Cerebellar cortex (tissue), 1 donor: ENCODE measurements around the gene TAOK1.

Experiments
- DNase-seq: peaks from one replicate; pipeline ENCODE4 v3.0.0-alpha.2; 2015; ENCODE audit warnings: low spot score

TAOK1 gene

GRCh38 chr17:29584452-29585079, 194.4 kb downstream of the TAOK1 start:
- no peak for DNase-seq

- no peak for DNase-seq
Observed at GRCh38 chr17:29585080-29585751, 195.1 kb downstream of the TAOK1 start.

- DNase-seq = no peak
Observed at GRCh38 chr17:29586676-29587469, 196.7 kb downstream of the TAOK1 start.

- no peak for DNase-seq
Observed at GRCh38 chr17:29587591-29587990, 197.4 kb downstream of the TAOK1 start.

- no peak for DNase-seq
Observed at GRCh38 chr17:29588017-29588561, 197.9 kb downstream of the TAOK1 start.

GRCh38 chr17:29588562-29589411, 198.6 kb downstream of the TAOK1 start:
- DNase-seq = peak; percentile 28

- DNase-seq = peak; percentile 84
Observed at GRCh38 chr17:29589524-29590410, 199.6 kb downstream of the TAOK1 start, which contains the start of gene GIT1. Gene GIT1 (minus strand): TSS chr17:29589648. CDS start chr17:29589378, 270 bp downstream.

- peak; percentile 58 for DNase-seq
Observed at GRCh38 chr17:29590411-29591145, 200.4 kb downstream of the TAOK1 start.

GRCh38 chr17:29591146-29591736, 201.1 kb downstream of the TAOK1 start:
- peak; percentile 57 for DNase-seq

- DNase-seq = peak; percentile 93
Observed at GRCh38 chr17:29591737-29592608, 201.8 kb downstream of the TAOK1 start.

- peak; percentile 78 for DNase-seq
Observed at GRCh38 chr17:29592850-29593551, 202.8 kb downstream of the TAOK1 start, which contains the start of gene ANKRD13B. Gene ANKRD13B (plus strand): TSS chr17:29593132. CDS start chr17:29593622, 490 bp downstream.

- DNase-seq = peak; percentile 54
Observed at GRCh38 chr17:29593591-29594518, 203.7 kb downstream of the TAOK1 start.

- no peak for DNase-seq
Observed at GRCh38 chr17:29594519-29595090, 204.4 kb downstream of the TAOK1 start.

GRCh38 chr17:29595107-29595942, 205.2 kb downstream of the TAOK1 start:
- peak; percentile 23 for DNase-seq
